Measurements from ENCODE around the gene MRPL40.

Gene MRPL40

DNA sequence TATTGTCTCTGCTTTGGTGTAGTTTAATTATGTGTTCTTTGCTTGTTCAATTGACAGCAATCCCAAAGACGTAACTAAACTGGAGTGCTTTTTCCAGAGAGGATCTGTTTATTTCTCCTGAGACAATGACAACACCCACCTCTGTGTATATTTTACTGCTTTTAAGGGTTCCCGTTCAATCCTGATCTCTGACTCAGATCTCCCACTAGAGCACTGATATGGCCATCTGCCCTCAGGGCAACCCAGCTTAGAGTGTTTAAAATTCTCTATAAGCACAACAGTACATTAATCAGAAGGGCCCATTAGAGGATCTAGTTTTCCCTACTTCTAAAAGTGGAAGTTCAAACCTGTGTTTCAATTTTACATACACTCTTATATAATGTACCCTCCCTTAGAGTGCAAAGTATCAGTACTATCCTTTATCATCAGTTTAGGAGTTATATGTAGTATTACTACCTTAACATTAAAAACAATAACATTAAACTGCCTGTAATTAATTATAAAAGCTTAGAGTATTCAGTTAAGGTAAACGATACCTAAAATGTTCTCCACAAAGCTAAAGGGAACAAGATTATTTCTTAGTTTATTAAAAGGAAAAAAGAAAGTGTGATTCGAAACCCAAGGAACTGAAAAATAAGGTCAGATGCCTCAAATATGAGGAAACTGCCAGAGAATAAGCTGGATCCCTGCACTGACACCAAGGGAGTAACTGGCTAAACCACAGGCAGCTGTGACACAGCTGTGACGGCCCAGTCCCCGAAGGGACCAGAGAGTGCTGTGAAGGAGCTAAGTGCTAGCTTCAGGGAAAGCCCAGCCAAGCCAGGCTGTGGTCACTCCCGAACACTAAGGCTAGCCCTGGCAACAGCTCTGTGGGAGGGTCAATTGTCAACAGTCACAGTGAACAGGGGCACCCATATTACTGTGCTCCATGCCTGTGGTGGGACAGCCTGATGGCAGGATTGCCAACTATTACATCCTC is 31.4 kb downstream of the MRPL40 start:
- peak; percentile 40 for DNase-seq (ENCODE audit: low read depth)

DNA sequence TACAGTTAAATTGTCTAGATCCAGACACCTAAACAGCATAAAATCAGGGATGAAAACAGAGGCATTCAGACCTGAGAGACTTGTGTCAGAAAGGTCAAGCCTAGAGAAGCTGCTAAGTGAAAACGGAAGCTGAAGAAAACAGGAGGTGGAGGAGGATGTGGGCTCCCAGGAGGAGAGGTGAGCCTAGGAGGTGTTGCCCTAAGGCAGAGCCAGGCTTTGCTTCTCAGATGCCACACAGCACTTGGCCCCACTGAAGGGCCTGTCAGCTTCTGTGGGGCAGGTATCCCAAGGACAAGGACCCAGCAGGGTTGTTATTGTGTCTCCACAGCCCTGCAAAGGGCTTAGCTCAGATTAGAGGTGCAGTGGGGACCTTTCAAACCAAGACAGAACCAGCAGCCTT is 32.2 kb downstream of the MRPL40 start:
- no peak for DNase-seq (ENCODE audit: low read depth)

- DNase-seq (ENCODE audit: low read depth): no peak
Observed at GRCh38 chr22:19464975-19465374, 32.6 kb downstream of the MRPL40 start.

- DNase-seq (ENCODE audit: low read depth): no peak
Observed at GRCh38 chr22:19466126-19466716, 33.9 kb downstream of the MRPL40 start.

DNA sequence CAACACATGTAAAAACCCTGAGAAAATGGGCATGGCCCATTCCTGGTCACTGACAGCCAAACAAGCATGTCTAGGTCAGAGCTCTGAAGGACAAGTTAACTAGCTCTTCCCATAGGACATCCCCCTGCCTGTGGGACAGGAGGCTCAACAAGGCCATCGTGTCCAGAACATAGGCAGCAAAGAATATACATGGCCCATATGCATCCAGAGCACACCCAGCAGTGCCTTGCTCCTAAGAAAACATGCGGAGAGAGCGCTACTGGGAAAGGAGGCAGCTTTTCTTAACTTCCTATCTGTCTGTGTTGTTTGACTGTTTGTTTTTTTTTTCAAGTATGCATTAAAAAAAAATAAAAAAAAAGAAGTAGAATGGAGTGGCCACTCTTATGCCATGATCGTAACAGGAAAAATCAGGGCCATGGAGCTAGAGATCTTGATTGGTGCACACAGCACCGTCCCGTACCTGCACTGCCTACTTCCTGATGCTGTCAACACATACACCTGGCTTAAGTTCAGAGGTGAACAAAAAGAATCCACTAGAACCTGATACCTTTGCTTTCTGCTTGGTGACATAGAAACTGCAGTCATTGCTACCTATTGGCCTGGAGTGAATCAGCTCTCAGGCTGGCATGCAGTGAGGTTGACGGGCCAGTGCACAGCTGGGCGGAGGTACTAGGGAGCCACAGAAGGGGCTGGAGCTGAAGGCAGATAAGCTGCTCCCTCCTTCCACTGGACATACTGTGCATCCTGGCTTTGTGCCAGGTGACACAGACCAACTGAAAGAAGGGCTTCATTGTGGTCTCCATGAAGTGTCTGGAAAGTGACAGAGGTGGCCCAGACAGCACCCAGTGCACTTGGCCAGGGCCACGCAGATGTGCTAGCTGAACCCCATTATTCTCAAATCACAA is 34.8 kb downstream of the MRPL40 start:
- DNase-seq (ENCODE audit: low read depth): no peak

DNA sequence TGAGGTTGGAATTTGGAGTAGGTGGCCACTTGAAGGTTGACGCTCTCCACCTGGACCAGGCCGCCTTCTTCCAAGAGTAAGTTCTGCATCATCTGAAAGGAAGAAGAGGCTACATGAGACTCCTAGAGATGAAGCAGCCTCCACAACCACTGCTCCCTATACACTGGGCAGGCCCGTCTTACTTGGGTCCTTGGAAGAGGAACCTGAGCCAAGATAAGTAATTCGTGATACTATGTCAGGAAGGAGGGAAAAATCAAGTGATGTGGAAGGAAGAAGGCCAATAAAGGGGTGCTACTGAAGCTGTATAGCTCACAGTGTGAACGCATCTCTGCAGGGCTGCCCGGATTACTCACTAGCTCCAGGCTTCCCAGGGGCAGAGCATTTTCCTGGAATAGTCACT is 35.6 kb downstream of the MRPL40 start:
- no peak for DNase-seq (ENCODE audit: low read depth)

- DNase-seq (ENCODE audit: low read depth): no peak
Observed at GRCh38 chr22:19469421-19469820, 37.1 kb downstream of the MRPL40 start.

- DNase-seq (ENCODE audit: low read depth): no peak
Observed at GRCh38 chr22:19470010-19470409, 37.7 kb downstream of the MRPL40 start.

- DNase-seq (ENCODE audit: low read depth): no peak
Observed at GRCh38 chr22:19471572-19471971, 39.2 kb downstream of the MRPL40 start.

DNA sequence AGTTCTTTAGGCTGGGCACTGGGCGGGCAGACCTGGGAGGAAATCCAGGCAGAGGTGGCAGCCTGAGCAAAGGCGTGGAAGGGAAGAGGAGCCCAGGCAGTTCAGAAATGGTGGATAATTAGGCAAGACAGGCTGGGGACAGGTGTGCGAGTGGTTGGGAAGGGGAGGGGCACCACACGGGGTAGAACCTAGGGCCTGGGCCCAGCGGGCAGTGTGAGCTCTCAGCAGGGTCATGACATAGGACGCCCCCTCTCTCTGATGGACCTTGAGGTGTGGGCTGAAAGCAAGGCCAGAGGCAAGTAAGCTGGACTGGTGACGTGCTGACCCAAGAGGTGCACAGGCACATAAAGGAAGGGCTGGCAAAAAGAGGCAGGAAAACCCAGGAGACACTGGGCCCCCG is 39.9 kb downstream of the MRPL40 start:
- DNase-seq (ENCODE audit: low read depth): no peak

DNA sequence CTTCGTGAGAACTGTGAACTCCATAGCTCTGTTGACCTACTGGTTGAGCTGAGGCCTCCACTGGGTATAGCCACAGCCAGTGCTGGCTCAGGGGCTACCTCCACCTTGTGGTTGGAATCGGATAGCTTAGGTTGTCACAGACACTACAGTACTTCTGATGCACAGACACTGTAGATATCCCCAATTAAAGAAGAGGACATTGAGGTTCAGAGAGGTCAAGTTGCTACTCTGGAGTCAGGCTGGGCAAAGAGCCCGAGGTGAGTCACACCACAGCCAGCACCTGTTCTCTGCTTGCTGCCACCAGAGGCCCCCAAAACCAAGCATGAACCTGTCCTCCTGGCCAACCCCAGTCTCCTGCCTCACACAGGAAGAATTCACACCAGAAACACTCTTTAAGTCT is 41.2 kb downstream of the MRPL40 start:
- DNase-seq (ENCODE audit: low read depth): no peak

DNA sequence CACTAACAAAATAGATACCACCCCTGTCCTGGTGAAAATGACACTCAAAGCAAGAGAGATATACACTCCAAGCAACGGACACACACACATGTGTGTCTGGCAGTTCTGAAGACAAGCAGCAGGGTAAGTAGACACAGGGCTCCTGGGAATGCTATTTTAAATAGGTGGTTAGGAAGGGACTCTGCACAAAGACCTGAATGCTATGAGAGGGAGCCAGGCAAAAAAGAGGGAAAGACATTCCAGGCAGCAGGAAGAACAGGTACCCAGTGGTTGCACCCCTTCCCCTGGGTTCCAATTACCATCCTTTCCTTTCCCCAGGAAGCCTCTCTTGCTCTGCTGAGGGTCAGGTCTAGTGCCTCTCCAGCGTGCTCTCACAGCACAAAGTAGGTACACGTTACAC is 43.7 kb downstream of the MRPL40 start:
- no peak for DNase-seq (ENCODE audit: low read depth)

GRCh38 chr22:19477321-19478044 is 45.1 kb downstream of the MRPL40 start:
- no peak for DNase-seq (ENCODE audit: low read depth)

DNA sequence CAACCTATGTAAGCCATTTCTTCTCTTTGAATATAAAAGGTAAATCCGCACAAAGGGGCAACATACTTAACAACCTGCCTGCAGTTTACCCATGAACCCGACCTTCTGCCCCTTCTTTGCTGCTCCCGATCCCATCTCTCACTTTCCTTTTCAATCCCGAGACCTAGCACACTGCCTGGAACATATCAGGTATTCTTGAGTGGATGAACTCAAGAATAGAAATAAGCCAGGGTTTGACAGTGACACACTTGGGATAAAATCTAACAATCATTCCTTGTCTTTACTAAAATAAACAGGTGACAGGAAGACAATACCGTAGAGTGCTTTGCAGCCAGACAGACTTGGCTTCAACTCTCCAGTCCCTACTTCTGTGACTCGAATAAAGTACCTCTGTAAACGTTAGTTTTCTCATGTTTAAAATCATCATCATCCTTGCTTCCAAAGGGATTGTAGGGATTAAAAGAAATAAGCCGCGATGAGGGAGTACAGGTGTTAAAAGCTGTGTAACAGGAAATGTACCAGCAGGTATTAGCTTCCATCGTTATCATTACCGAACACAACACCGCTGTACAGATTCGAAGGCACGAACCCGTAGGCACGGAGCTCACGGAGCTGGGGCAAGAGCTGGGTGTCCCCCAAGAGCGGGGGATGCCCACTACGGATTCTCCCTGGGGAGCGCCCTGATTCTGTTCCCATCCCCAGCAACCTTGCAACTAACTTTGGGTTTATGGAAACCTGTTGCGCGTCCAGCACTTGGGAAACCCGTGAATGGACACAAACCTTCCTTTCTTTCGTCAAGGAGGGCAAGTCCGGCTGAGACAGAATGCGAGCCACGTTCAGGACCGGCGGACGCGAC is 45.9 kb downstream of the MRPL40 start:
- DNase-seq (ENCODE audit: low read depth): no peak

GRCh38 chr22:19478901-19479354 is 46.6 kb downstream of the MRPL40 start, which contains the start of gene UFD1:
Gene UFD1 (minus strand): TSS chr22:19479193. CDS start chr22:19479085, 108 bp downstream.
- no peak for DNase-seq (ENCODE audit: low read depth)

DNA sequence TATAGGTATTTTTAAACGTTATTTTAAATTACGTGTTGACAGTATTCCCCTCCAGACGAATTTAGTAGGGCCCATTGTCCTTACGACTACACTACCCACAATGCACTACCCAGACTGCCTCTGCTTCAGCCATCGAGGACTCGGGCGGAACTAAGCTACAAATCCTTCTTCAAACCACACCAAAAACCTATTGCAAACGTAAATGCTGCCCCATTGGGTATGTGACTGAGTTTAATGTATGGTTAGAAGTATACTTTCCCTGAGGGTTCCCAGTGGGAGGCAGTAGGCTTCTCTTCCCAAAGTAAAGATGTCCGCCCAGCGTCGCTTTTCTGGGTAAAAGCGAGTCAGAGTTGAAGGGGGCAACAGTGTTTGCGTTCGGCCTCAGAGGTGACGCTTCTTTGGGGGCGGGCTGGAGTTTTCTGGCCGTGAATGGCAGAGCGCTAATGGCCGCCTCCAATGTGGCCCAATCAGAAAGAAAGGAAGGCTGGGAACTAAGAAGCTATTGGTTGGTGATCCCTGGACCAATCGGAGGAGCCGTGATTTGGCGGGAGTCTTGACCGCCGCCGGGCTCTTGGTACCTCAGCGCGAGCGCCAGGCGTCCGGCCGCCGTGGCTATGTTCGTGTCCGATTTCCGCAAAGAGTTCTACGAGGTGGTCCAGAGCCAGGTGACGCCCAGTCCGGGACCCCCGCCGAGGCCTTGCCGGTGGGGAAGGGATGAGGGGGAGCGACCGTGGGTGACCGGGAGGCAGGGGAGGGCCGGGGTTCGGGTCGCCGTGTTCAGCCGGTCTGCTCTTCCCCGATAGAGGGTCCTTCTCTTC is 47.2 kb downstream of the MRPL40 start, which contains the start of gene CDC45:
TSS of gene CDC45 (plus strand) at position 566 of the 818 bp plus-strand sequence. CDS start at position 615, 49 bp downstream.
- DNase-seq (ENCODE audit: low read depth): peak; percentile 95

- DNase-seq (ENCODE audit: low read depth): no peak
Observed at GRCh38 chr22:19480173-19480568, 47.8 kb downstream of the MRPL40 start.

- DNase-seq (ENCODE audit: low read depth): no peak
Observed at GRCh38 chr22:19480789-19481188, 48.4 kb downstream of the MRPL40 start.

DNA sequence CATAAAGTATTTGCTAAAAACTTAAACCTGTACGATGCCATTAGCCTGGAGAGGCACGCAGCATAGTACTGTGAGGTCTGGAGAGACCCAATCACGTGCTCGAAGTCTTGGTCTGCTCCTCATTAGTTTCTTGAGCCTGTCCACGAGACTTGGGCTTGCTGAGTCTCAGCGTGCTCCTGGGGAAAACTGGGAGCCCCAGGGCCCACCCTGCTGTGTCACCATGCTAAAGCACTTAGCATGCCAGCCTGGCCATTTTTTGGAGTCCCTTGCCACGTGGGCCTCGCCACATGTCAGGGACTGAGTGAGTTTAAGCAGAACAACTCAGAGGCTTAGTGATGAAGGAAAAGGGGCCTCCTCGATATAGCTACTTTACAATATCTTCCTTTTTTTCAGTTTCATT is 50.0 kb downstream of the MRPL40 start:
- DNase-seq (ENCODE audit: low read depth): no peak

Measured in GM04503 (cell line).